HEK293T (cell line): ENCODE results near the gene CNFN.

Experiments used
- CTCF ChIA-PET: fragments of 350-600 bp; formaldehyde crosslinking; extraction: SDS; loops from one replicate; lab custom pipeline; 2021; ENCODE audit warnings: antibody characterized with exemption, inconsistent platforms; lab: Yijun Ruan, JAX
- POLR2A ChIA-PET: fragments of 350-600 bp; formaldehyde crosslinking; extraction: SDS; loops from one replicate; lab custom pipeline; 2020; ENCODE audit warnings: antibody characterized with exemption, inconsistent platforms; lab: Yijun Ruan, JAX
- DNase-seq: peaks from one replicate; pipeline ENCODE4 v3.0.0; 2012; ENCODE audit warnings: mixed read lengths; ENCODE audit errors: extremely low spot score
- ARNT ChIP-seq: fragments of 450-650 bp; IDR thresholded peaks from 2 replicates; pipeline ENCODE4 v1.6.1; 2017; ENCODE audit warnings: mild to moderate bottlenecking
- BHLHE40 ChIP-seq: fragments of 450-650 bp; IDR thresholded peaks from 2 replicates; pipeline ENCODE4 v1.6.1; 2016; ENCODE audit warnings: mild to moderate bottlenecking, moderate library complexity, borderline replicate concordance
- CTBP1 ChIP-seq: fragments of 450-650 bp; IDR thresholded peaks from 2 replicates; pipeline ENCODE4 v1.6.1; 2016; ENCODE audit warnings: borderline replicate concordance
- ELF4 ChIP-seq: fragments of 450-650 bp; IDR thresholded peaks from 2 replicates; pipeline ENCODE4 v1.6.1; 2017; ENCODE audit warnings: antibody characterized with exemption
- FOXA1 ChIP-seq: fragments of 450-650 bp; IDR thresholded peaks from 2 replicates; pipeline ENCODE4 v1.6.1; 2016; ENCODE audit warnings: mild to moderate bottlenecking
- FOXK2 ChIP-seq: fragments of 450-650 bp; IDR thresholded peaks from 2 replicates; pipeline ENCODE4 v1.6.1; 2016; ENCODE audit warnings: mild to moderate bottlenecking
- FOXM1 ChIP-seq: fragments of 450-650 bp; IDR thresholded peaks from 2 replicates; pipeline ENCODE4 v1.6.1; 2017; ENCODE audit warnings: mild to moderate bottlenecking, borderline replicate concordance
- HDGF ChIP-seq: fragments of 450-650 bp; IDR thresholded peaks from 2 replicates; pipeline ENCODE4 v1.6.1; 2017; ENCODE audit warnings: antibody characterized with exemption, borderline replicate concordance
- L3MBTL2 ChIP-seq: fragments of 450-650 bp; conservative IDR thresholded peaks from 2 replicates; pipeline ENCODE4 v1.6.1; 2016; ENCODE audit warnings: mild to moderate bottlenecking
- LEF1 ChIP-seq: fragments of 450-650 bp; IDR thresholded peaks from 2 replicates; pipeline ENCODE4 v1.6.1; 2017; ENCODE audit warnings: mild to moderate bottlenecking, borderline replicate concordance
- NFRKB ChIP-seq: fragments of 450-650 bp; IDR thresholded peaks from 2 replicates; pipeline ENCODE4 v1.6.1; 2016; ENCODE audit warnings: mild to moderate bottlenecking, moderate library complexity
- SP1 ChIP-seq: fragments of 450-650 bp; IDR thresholded peaks from 2 replicates; pipeline ENCODE4 v1.6.1; 2017
- SUZ12 ChIP-seq: fragments of 450-650 bp; IDR thresholded peaks from 2 replicates; pipeline ENCODE4 v1.6.1; 2016; ENCODE audit warnings: mild to moderate bottlenecking
- TARDBP ChIP-seq: fragments of 450-650 bp; IDR thresholded peaks from 2 replicates; pipeline ENCODE4 v1.6.1; 2016
- ZNF384 ChIP-seq: fragments of 450-650 bp; IDR thresholded peaks from 2 replicates; pipeline ENCODE4 v1.6.1; 2016
- TF ChIP-seq, protein P1 (sequence below): fragments of 450-650 bp; IDR thresholded peaks from 2 replicates; pipeline ENCODE4 v1.6.1; 2016

CNFN gene

DNA sequence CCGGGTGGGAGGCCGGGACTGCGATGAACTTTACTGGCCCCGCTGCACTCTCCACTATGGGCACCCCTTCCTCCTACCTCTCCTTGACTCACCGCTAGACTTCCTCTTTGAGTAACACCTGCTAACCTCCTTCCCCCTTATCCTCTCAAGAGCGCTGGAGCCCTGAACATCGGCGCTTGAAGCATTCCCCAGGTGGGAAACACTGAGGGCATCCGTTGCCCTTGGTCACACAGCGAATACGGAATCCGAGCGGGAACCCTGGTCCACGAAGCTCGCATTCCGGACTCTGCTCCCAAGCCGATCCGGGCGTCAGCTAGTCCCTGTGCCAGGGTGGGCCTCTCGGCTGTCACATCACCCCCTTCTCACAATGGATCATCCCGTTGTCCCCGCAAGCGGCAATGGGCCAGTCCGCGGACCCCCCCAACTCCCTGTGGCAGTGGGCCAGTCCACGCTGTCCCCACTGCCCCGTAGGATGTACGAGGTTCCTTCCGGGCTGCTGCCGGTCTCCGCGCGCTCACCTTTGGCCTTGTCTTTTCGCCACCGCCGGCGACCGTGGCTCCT, 32.9 kb upstream of the CNFN start:
- no peak for DNase-seq
- ChIA-PET POLR2A (interaction anchor here (0.6 to 2.6 kb wide), 7 partner anchors 11 to 44 kb away, joined by 3 to 13 read pairs (median 3); no protein-coding TSS in a partner anchor), CTCF (interaction anchor here (0.8 to 2.7 kb wide), 4 partner anchors 11 to 18 kb away, joined by 3 to 8 read pairs (median 6); no protein-coding TSS in a partner anchor)
- TF ChIP-seq SP1: no peak
- TF ChIP-seq ZNF384: no peak
- no peak for TF ChIP-seq LEF1
- TF ChIP-seq HDGF: no peak
- peak; percentile 45; the same call in 1 of the 2 replicates for TF ChIP-seq BHLHE40
- TF ChIP-seq FOXA1: no peak

DNA sequence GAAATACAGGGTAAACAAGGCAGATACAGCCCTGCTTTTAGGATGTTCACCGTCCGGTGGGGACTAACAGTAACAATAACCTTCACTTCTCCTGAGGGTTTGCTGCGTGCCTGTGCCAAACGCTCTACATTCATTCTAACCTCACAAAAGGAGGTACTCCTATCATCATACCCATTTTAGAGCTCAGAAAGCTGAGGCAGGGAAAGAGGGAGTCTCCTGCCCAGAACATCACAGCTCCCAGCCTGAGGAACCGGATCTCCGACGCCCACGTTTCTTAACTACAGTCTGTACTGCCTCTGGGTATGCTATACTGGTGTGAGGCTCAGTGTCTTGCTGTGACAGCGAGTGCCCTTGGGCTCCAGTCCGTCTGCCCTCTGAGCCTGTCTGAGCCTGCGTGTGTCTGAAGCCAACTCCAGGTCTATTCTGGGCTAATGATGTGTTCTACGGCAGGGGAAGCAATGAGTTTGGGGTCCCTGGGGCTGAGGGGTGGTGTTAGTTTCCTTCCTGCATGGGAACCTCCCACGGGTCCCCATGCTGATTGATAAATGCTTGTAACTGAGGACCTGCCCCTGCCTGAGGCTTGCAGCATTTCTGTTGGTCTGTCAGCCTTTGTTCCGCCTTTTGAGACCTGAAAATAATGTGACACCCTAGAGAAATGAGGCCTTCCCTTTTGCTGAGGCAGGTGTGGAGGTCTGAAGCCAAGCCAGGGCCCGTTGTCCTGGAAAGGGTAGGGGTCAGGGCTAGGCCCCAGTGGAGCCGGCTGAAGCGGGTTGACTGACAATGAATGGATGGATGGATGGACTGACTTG, 32.2 kb upstream of the CNFN start:
- ChIA-PET POLR2A (interaction anchor here (1.4 kb wide), 1 partner anchor 44 kb away, joined by 3 read pairs; no protein-coding TSS in a partner anchor), CTCF (interaction anchor here (2.7 kb wide), 1 partner anchor 18 kb away, joined by 8 read pairs; no protein-coding TSS in a partner anchor)
- TF ChIP-seq LEF1: no peak
- TF ChIP-seq BHLHE40: no peak
- TF ChIP-seq HDGF: no peak
- no peak for TF ChIP-seq L3MBTL2
- no peak for TF ChIP-seq SP1
- no peak for TF ChIP-seq NFRKB
- TF ChIP-seq FOXA1: no peak
- TF ChIP-seq ELF4: no peak
- TF ChIP-seq CTBP1: no peak
- TF ChIP-seq ZNF384: no peak
- no peak for TF ChIP-seq FOXK2
- TF ChIP-seq, protein P1, sequence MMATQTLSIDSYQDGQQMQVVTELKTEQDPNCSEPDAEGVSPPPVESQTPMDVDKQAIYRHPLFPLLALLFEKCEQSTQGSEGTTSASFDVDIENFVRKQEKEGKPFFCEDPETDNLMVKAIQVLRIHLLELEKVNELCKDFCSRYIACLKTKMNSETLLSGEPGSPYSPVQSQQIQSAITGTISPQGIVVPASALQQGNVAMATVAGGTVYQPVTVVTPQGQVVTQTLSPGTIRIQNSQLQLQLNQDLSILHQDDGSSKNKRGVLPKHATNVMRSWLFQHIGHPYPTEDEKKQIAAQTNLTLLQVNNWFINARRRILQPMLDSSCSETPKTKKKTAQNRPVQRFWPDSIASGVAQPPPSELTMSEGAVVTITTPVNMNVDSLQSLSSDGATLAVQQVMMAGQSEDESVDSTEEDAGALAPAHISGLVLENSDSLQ: no peak
- TF ChIP-seq SUZ12: no peak
- TF ChIP-seq FOXM1: no peak
- no peak for TF ChIP-seq ARNT
- no peak for TF ChIP-seq TARDBP
- DNase-seq: no peak

DNA sequence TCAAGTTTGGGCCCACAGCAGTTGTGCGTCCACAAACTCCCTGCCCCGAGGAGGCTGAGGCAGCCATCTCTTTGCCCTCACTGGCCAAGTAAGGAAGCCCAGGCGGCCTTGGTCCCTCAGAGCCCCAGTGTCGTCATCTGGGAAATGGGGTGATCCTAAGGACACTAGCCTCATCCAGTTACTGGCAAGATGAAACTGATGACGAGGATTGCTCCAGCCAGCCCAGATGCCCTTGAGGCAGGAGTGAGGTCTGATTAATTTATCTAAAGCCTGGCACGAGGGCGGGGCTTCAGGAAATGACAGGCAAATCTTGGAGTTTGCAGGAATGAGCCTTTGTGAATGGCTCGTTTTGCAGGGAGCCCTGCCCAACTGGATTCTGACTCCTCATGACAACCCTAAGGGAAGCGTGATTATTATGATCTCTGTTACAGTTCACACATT, 31.5 kb upstream of the CNFN start:
- CTCF ChIA-PET: interaction anchor here (1.0 kb wide), 1 partner anchor 19 kb away, joined by 3 read pairs; no protein-coding TSS in a partner anchor

DNA sequence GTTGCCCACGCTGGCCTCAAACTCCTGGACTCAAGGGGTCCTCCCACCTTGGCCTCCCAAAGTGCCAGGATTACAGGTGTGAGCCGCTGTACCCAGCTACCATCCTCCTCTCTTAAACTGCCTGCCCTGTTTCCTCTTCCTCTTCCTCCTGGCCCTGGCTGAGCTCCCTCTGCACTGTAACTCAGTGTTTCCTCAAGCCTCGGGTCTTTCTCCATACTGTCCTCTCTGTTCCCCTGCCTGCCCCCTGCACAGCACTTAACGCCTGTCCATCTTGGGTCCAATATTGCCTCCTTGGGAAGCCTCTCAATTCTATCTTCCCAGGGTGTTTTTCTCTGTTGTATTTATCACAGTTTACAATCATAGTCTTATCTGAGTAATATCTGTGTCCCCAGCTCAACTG, 31.0 kb upstream of the CNFN start:
- POLR2A ChIA-PET: interaction anchor here (1.6 to 1.9 kb wide), 2 partner anchors 14 to 24 kb away, joined by 5 to 13 read pairs; no protein-coding TSS in a partner anchor
- TF ChIP-seq L3MBTL2: no peak
- TF ChIP-seq FOXA1: no peak
- TF ChIP-seq NFRKB: no peak
- TF ChIP-seq ARNT: no peak
- TF ChIP-seq HDGF: no peak
- no peak for TF ChIP-seq SP1
- TF ChIP-seq, protein P1: no peak
- no peak for TF ChIP-seq FOXM1
- TF ChIP-seq FOXK2: no peak
- no peak for TF ChIP-seq LEF1
- TF ChIP-seq BHLHE40: no peak
- CTCF ChIA-PET: interaction anchor here (1.0 kb wide), 1 partner anchor 19 kb away, joined by 3 read pairs; no protein-coding TSS in a partner anchor
- DNase-seq: no peak

More for the DNA sequence above, 31.5 kb upstream of the CNFN start:
- DNase-seq: no peak
- TF ChIP-seq ELF4: no peak
- TF ChIP-seq, protein P1: no peak
- no peak for TF ChIP-seq FOXK2
- no peak for TF ChIP-seq HDGF
- TF ChIP-seq NFRKB: no peak
- TF ChIP-seq TARDBP: no peak
- no peak for TF ChIP-seq SP1
- no peak for TF ChIP-seq CTBP1
- TF ChIP-seq LEF1: no peak
- no peak for TF ChIP-seq L3MBTL2
- no peak for TF ChIP-seq FOXA1
- no peak for TF ChIP-seq BHLHE40
- no peak for TF ChIP-seq ZNF384
- POLR2A ChIA-PET: no interaction called here

DNA sequence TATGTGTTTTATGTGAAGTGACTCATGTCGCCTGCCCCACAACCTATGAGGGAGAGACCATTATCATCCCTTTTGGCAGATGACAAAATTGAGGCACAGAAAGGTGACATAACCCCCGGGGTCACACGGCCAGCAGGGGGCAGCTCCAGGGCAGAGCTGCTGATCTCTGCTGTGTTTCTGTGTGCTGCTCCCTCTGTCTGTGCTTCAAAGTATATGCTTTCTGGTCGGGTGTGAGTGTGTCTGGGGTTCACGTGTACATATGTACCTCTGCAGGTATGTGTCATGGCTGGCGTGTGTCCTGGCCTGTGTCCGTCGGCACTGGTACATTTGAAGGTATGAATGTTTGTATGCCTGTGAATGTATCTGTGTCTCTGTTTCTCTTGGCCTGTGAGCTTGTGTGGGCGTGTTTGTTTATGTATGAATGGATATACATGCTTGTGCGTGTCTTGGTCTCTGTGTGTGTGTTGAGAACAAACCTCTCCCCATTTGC, 30.0 kb upstream of the CNFN start:
- CTCF ChIA-PET: interaction anchor here (0.6 to 1.3 kb wide), 2 partner anchors 13 to 529 kb away, joined by 3 to 6 read pairs; no protein-coding TSS in a partner anchor
- POLR2A ChIA-PET: interaction anchor here (1.6 to 1.9 kb wide), 2 partner anchors 13 to 23 kb away, joined by 5 to 13 read pairs; no protein-coding TSS in a partner anchor
- TF ChIP-seq NFRKB (no peak), ZNF384 (peak; percentile 41; the same call in 1 of the 2 replicates)
- DNase-seq: peak; percentile 61

DNA sequence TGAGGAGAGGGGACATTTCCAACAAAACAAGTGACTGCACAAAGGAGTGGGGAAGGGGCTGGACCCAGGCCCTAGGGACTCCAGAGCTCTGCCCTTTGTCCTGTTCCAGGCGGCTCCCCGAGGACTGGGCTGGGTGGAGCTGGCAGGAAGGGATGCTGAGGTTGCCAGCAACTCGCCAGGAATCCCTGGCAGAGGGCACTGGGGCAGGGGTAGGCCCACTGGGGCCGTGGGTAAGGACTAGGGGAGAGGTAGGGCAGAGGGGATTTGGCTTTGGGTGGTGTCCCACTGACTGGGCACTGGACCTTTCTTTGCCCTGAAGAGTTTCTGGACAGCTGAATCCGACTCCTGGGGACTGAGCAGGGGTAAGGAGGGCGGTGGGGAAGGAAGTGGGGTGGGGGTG, 29.2 kb upstream of the CNFN start:
- no peak for TF ChIP-seq FOXM1
- no peak for TF ChIP-seq HDGF
- TF ChIP-seq SUZ12: no peak
- TF ChIP-seq CTBP1: no peak
- no peak for TF ChIP-seq FOXK2
- TF ChIP-seq FOXA1: no peak
- no peak for TF ChIP-seq ELF4
- no peak for TF ChIP-seq SP1
- TF ChIP-seq L3MBTL2: no peak
- TF ChIP-seq ARNT: no peak
- TF ChIP-seq BHLHE40: no peak
- TF ChIP-seq NFRKB: no peak
- TF ChIP-seq, protein P1: no peak
- no peak for TF ChIP-seq ZNF384
- TF ChIP-seq TARDBP: no peak
- no peak for TF ChIP-seq LEF1
- CTCF ChIA-PET: interaction anchor here (0.8 to 1.3 kb wide), 2 partner anchors 14 to 18 kb away, joined by 3 read pairs; no protein-coding TSS in a partner anchor

More for the DNA sequence above, 29.2 kb upstream of the CNFN start:
- no peak for DNase-seq
- POLR2A ChIA-PET: interaction anchor here (1.9 kb wide), 1 partner anchor 22 kb away, joined by 13 read pairs; no protein-coding TSS in a partner anchor
